Neural cell (in vitro differentiated cells): ENCODE results near the gene NPFFR1. TPM values are rescaled to one million over a fixed set of nuclear protein-coding genes. Genes with fewer than 3 reads are reported as not detected.

Source experiments
- H2AFZ ChIP-seq: fragments of 200-600, 300-800 bp; sonication (generic), shearing (Covaris generic); 2 replicates; pipeline ENCODE4 v1.6.0; 2014; ENCODE audit warnings: low read depth, mild to moderate bottlenecking, antibody characterized with exemption, low read length, moderate library complexity
- H3F3A ChIP-seq: fragments of 200-600 bp; shearing (Covaris generic); 2 replicates; pipeline ENCODE4 v1.6.1; 2016; ENCODE audit warnings: mild to moderate bottlenecking, moderate library complexity, mixed read lengths, antibody characterized with exemption, low read length; ENCODE audit not compliant: insufficient read depth, poor library complexity, severe bottlenecking
- H3K27ac ChIP-seq: fragments of 200-600, 300-800 bp; sonication (generic), shearing (Covaris generic); 2 replicates; pipeline ENCODE4 v1.5.1; 2014; ENCODE audit warnings: mild to moderate bottlenecking, low read length, moderate library complexity
- H3K27me3 ChIP-seq: fragments of 300-800, 200-600 bp; sonication (generic), shearing (Covaris generic); 2 replicates; pipeline ENCODE4 v1.6.0; 2014; ENCODE audit warnings: mild to moderate bottlenecking, low read depth, low read length, moderate library complexity; ENCODE audit not compliant: insufficient read depth
- H3K36me3 ChIP-seq: fragments of 300-800, 200-600 bp; sonication (generic), shearing (Covaris generic); 2 replicates; pipeline ENCODE4 v1.5.1; 2014; ENCODE audit warnings: mild to moderate bottlenecking, antibody characterized with exemption, low read length, moderate library complexity; ENCODE audit not compliant: insufficient read depth
- H3K4me2 ChIP-seq: fragments of 300-800, 200-600 bp; sonication (generic), shearing (Covaris generic); 2 replicates; pipeline ENCODE4 v1.6.0; 2014; ENCODE audit warnings: mild to moderate bottlenecking, low read length
- H3K4me3 ChIP-seq: fragments of 300-800, 200-600 bp; sonication (generic), shearing (Covaris generic); 2 replicates; pipeline ENCODE4 v1.5.1; 2014; ENCODE audit warnings: mild to moderate bottlenecking, low read length, moderate library complexity
- H3K79me2 ChIP-seq: fragments of 200-600 bp; shearing (Covaris generic); replicated peaks from 2 replicates; pipeline ENCODE4 v1.6.0; 2014; ENCODE audit warnings: mild to moderate bottlenecking, low read length, moderate library complexity; ENCODE audit not compliant: insufficient read depth
- H3K9ac ChIP-seq: fragments of 300-800, 200-600 bp; sonication (generic), shearing (Covaris generic); 2 replicates; pipeline ENCODE4 v1.6.1; 2016; ENCODE audit warnings: mild to moderate bottlenecking, low read length, mixed read lengths
- H3K9me2 ChIP-seq: fragments of 200-600 bp; shearing (Covaris generic); 2 replicates; pipeline ENCODE4 v1.6.1; 2016; ENCODE audit warnings: mild to moderate bottlenecking, low read length, mixed read lengths; ENCODE audit not compliant: insufficient read depth
- H3K9me3 ChIP-seq: fragments of 200-600, 300-800 bp; sonication (generic), shearing (Covaris generic); 2 replicates; pipeline ENCODE4 v1.6.1; 2016; ENCODE audit warnings: mild to moderate bottlenecking, mixed run types, low read length, moderate library complexity, mixed read lengths
- H4K20me1 ChIP-seq: fragments of 200-600 bp; shearing (Covaris generic); 2 replicates; pipeline ENCODE4 v1.6.1; 2016; ENCODE audit warnings: mild to moderate bottlenecking, mixed run types; ENCODE audit not compliant: insufficient read depth
- CTCF ChIP-seq: fragments of 450-650 bp; IDR thresholded peaks from 2 replicates; pipeline ENCODE4 v1.5.1; 2014; ENCODE audit warnings: antibody characterized with exemption, mild to moderate bottlenecking, moderate library complexity; ENCODE audit not compliant: poor library complexity, severe bottlenecking
- EP300 ChIP-seq: fragments of 450-650 bp; conservative IDR thresholded peaks from 2 replicates; pipeline ENCODE4 v1.6.1; 2014; ENCODE audit warnings: antibody characterized with exemption, mild to moderate bottlenecking, moderate library complexity; ENCODE audit not compliant: poor library complexity, severe bottlenecking
- EZH2 ChIP-seq: fragments of 200-600, 300-800 bp; shearing (Covaris generic), sonication (generic); IDR thresholded peaks from 2 replicates; pipeline ENCODE4 v1.6.1; 2014; ENCODE audit warnings: antibody characterized with exemption, low read length, borderline replicate concordance, mild to moderate bottlenecking; ENCODE audit not compliant: insufficient read depth, poor library complexity, severe bottlenecking
- MXI1 ChIP-seq: fragments of 450-650 bp; conservative IDR thresholded peaks from 2 replicates; pipeline ENCODE4 v1.6.1; 2014; ENCODE audit warnings: antibody characterized with exemption, mild to moderate bottlenecking; ENCODE audit not compliant: poor library complexity, severe bottlenecking
- POLR2AphosphoS5 ChIP-seq: IDR thresholded peaks from 2 replicates; pipeline ENCODE4 v1.6.1; 2012
- RAD21 ChIP-seq: fragments of 450-650 bp; conservative IDR thresholded peaks from 2 replicates; pipeline ENCODE4 v1.6.1; 2014; ENCODE audit warnings: antibody characterized with exemption, mild to moderate bottlenecking, moderate library complexity
- REST ChIP-seq: IDR thresholded peaks from 2 replicates; pipeline ENCODE4 v1.6.1; 2012; ENCODE audit warnings: borderline replicate concordance
- SMC3 ChIP-seq: fragments of 450-650 bp; conservative IDR thresholded peaks from 2 replicates; pipeline ENCODE4 v1.6.1; 2014; ENCODE audit warnings: antibody characterized with exemption, mild to moderate bottlenecking, moderate library complexity; ENCODE audit not compliant: poor library complexity
- TAF1 ChIP-seq: IDR thresholded peaks from 2 replicates; pipeline ENCODE4 v1.6.1; 2012; ENCODE audit warnings: low read depth
- polyA plus RNA-seq: library from polyadenylated mRNA; depleted of rRNA; stranded (reverse); fragments of >200 nt; gene quantifications from 2 replicates; pipeline ENCODE4 v1.2.3, GENCODE V29; 2014

The NPFFR1 gene
- polyA plus RNA-seq, 1 donor from 2014 or later, result 0.07 TPM

- no peaks in the 10 kb centered on the region for H3K79me2 ChIP-seq
- no peaks in the 10 kb centered on the region for H3K27me3 ChIP-seq
- no peak for TF ChIP-seq SMC3
- TF ChIP-seq REST, result no peak
- no peak for TF ChIP-seq RAD21
- TF ChIP-seq CTCF, result no peak
- no peak for TF ChIP-seq EP300
- TF ChIP-seq EZH2, result no peak
- no peak for TF ChIP-seq MXI1
- no peak for TF ChIP-seq POLR2AphosphoS5
- no peak for TF ChIP-seq TAF1
- no peak overlapping the region for H3K27ac ChIP-seq
- H3K9me3 ChIP-seq, result no peaks in the 10 kb centered on the region
- no peak overlapping the region for H3K9ac ChIP-seq
- H4K20me1 ChIP-seq, result no peaks in the 10 kb centered on the region
- no peaks in the 10 kb centered on the region for H3F3A ChIP-seq
- no peak overlapping the region for H3K4me3 ChIP-seq
- H3K36me3 ChIP-seq, result no peaks in the 10 kb centered on the region
- H2AFZ ChIP-seq, result no peak overlapping the region
- H3K4me2 ChIP-seq, result no peak overlapping the region
- H3K9me2 ChIP-seq, result no peaks in the 10 kb centered on the region
These were observed 31.5 kb upstream of the NPFFR1 start for GRCh38 chr10:70315276-70315675.

- Histone ChIP-seq H3K9me2 (no peaks in the 10 kb centered on the region), H2AFZ (no peak overlapping the region), H3K9ac (no peak overlapping the region), H4K20me1 (no peaks in the 10 kb centered on the region), H3K4me2 (no peak overlapping the region), H3K36me3 (no peaks in the 10 kb centered on the region), H3K27ac (no peak overlapping the region), H3K4me3 (no peak overlapping the region), H3K9me3 (no peaks in the 10 kb centered on the region), H3F3A (no peaks in the 10 kb centered on the region), H3K27me3 (no peaks in the 10 kb centered on the region), H3K79me2 (no peaks in the 10 kb centered on the region)
- TF ChIP-seq RAD21 (no peak), EZH2 (no peak), REST (no peak), POLR2AphosphoS5 (no peak), SMC3 (no peak), EP300 (no peak), CTCF (no peak), TAF1 (no peak), MXI1 (no peak)
These were observed 29.2 kb upstream of the NPFFR1 start for GRCh38 chr10:70312972-70313371.
